Heart left ventricle (tissue), 16 donors: ENCODE results near the gene TENM3. TPM values are rescaled to one million over a fixed set of nuclear protein-coding genes. Genes with fewer than 3 reads are reported as not detected.
A peak's percentile ranks its signal among the peaks of the same experiment; 100 is the strongest.

Source experiments
- ATAC-seq, 4 donors: fragments of 200-7000 bp; cut with Tn5 transposase; one replicate each; pipeline ENCODE4 v1.9.1; 2020 to 2022; ENCODE audit warnings: moderate library complexity in 4 of 4, mild to moderate bottlenecking in 3 of 4, moderate number of reproducible peaks in 1 of 4
- DNase-seq, 5 donors: peaks; one replicate each; pipeline ENCODE4 v3.0.0-alpha.2; 2020
- H3K27ac ChIP-seq, 12 donors: fragments of 200-600 bp; sonication (generic) in 4 of 12; one replicate each; pipeline versions ENCODE4 v1.5.0 to v1.8.0; 2016 to 2022; ENCODE audit warnings: mild to moderate bottlenecking in 2 of 12
- H3K27me3 ChIP-seq, 9 donors: fragments of 200-600 bp; sonication (generic) in 2 of 9; one replicate each; pipeline versions ENCODE4 v1.5.1 to v1.8.0; 2016 to 2022; ENCODE audit warnings: mild to moderate bottlenecking in 3 of 9
- H3K36me3 ChIP-seq, 9 donors: fragments of 200-600 bp; sonication (generic) in 2 of 9; one replicate each; pipeline versions ENCODE4 v1.5.0 to v1.8.0; 2018 to 2022; ENCODE audit warnings: mild to moderate bottlenecking in 2 of 9
- H3K4me1 ChIP-seq, 12 donors: fragments of 200-600 bp; sonication (generic) in 4 of 12; one replicate each; pipeline versions ENCODE4 v1.5.0 to v1.8.0; 2016 to 2022; ENCODE audit warnings: mild to moderate bottlenecking in 3 of 12
- H3K4me3 ChIP-seq, 12 donors: fragments of 200-600 bp; sonication (generic) in 4 of 12; one replicate each; pipeline versions ENCODE4 v1.5.0 to v1.8.0; 2017 to 2022; ENCODE audit warnings: mild to moderate bottlenecking in 9 of 12, moderate library complexity in 4 of 12
- H3K9me3 ChIP-seq, 12 donors: fragments of 200-600 bp; sonication (generic) in 4 of 12; one replicate each; pipeline versions ENCODE4 v1.5.0 to v1.8.0; 2016 to 2022; ENCODE audit warnings: mild to moderate bottlenecking in 1 of 12
- CTCF ChIP-seq, 12 donors: fragments of 200-600 bp; sonication (generic) in 4 of 12; IDR thresholded peaks; one replicate each; pipeline versions ENCODE4 v1.5.0 to v1.8.0; 2018 to 2022; ENCODE audit warnings: antibody characterized with exemption in 12 of 12, mild to moderate bottlenecking in 5 of 12
- POLR2A ChIP-seq, 2 donors: fragments of 450-650 bp; IDR thresholded peaks; one replicate each; pipeline ENCODE4 v1.6.1; 2017; ENCODE audit warnings: antibody characterized with exemption in 2 of 2, mild to moderate bottlenecking in 2 of 2, moderate library complexity in 2 of 2
- WGBS, 4 donors: extraction: QIAGEN DNeasy Blood & Tissue Kit in 2 of 4; methylation state at CpG; one replicate each; pipeline versions ENCODE4 v1.1.5 to v1.1.7; 2013 to 2018; 5-methylcytosine and 5-hydroxymethylcytosine counted together
- intact Hi-C, 10 donors: fragments of 100-400 bp; cut with DNase I; formaldehyde crosslinking; loops; one replicate each; pipeline versions ENCODE4 v1.11.1 to v1.14.2; 2022
- polyA plus RNA-seq, 2 donors: library from polyadenylated mRNA; stranded (reverse); fragments of 200-250 nt; gene quantifications; one replicate each; pipeline ENCODE4 v1.2.3, GENCODE V29; 2013
- total RNA-seq, 9 donors: library from RNA; depleted of rRNA in 2 of 9; stranded (reverse); fragments of >200 nt in 2 of 9; fragmentation: NEBNext Ultra II Directional in 3 of 9; extraction: Animal tissue kit (Norgen Biotek cat#: 25700) in 3 of 9; gene quantifications; one replicate each; pipeline versions ENCODE4 v1.1.0 to v1.2.4, GENCODE V29; 2016 to 2023
- donor health status: ischemic (EF 13 %, LVEDD 7.1; RV severe dilation, severe dysfunction).
- donor health status: healthy with polysubstance abuse.
- donor health status: DM: no; HTN: yes; CAD: no.
- donor health status: DM: no; HTN: no; CAD: no.
- donor health status: ischemic (EF 25% LVEDD 6.9; RV normal size, moderate dysfunction).
- donor health status: ischemic (EF 25% LVEDD 5.7; RV mildly dilated, moderate dysfunction).
- donor health status: healthy.
- donor health status: DM: yes; HTN: yes; CAD: no.
- donor health status: ischemic (EF 35%, LVEDD 5.7; RV mildly dilated, moderate dysfunction).
- donor health status: nonischemic (EF 11% LVEDD 7.7; RV severe dilation, severe dysfunction).
- donor health status: DM: yes; HTN: yes; CAD: no.
- donor health status: PGD.
- donor health status: ischemic (EF 29% LVEDD 5.4; RV normal size, mild dysfunction).
- donor health status: nonischemic (EF 23%, LVEDD 6.1; RV moderate dilation, normal function).

Gene TENM3
- total and polyA plus RNA-seq, 11 donors: 0.19 to 10.3 (median 2.5) TPM

GRCh38 chr4:182748949-182749348 is 505.7 kb downstream of the TENM3 start:
- H3K4me3 ChIP-seq: no peak overlapping the region
- ATAC-seq (no peak), DNase-seq (no peak)
- intact Hi-C loops: loop anchor here in 2 of 10 donors (5.0 to 10.0 kb wide), 2 partner anchors 54 to 107 kb away; no protein-coding TSS in a partner anchor
- peak overlapping the region in 1 of 12 donors; percentile 39 for H3K27ac ChIP-seq
- peaks cover 0 to 13% (median 1%) of the 10 kb centered on the region in 12 donors for H3K4me1 ChIP-seq
- H3K9me3 ChIP-seq: peaks cover 0 to 11% (median 0%) of the 10 kb centered on the region in 12 donors
- H3K27me3 ChIP-seq: no peaks in the 10 kb centered on the region
- TF ChIP-seq POLR2A (IDR thresholded peaks at IDR 0.05) (no peak), CTCF (IDR thresholded peaks at IDR 0.05) (no peak)
- 46 to 65% (median 57%) methylated on average over 2 of the region's 2 CpGs for WGBS, 4 donors
- H3K36me3 ChIP-seq: no peaks in the 10 kb centered on the region

GRCh38 chr4:182749667-182750167 is 506.5 kb downstream of the TENM3 start:
- H3K9me3 ChIP-seq: peaks cover 0 to 11% (median 0%) of the 10 kb centered on the region in 12 donors
- TF ChIP-seq POLR2A (IDR thresholded peaks at IDR 0.05): no peak
- H3K4me1 ChIP-seq: peaks cover 0 to 13% (median 1%) of the 10 kb centered on the region in 12 donors
- ATAC-seq (no peak), DNase-seq (no peak)
- H3K36me3 ChIP-seq: peaks cover 0 to 3% (median 0%) of the 10 kb centered on the region in 9 donors
- no peak overlapping the region for H3K27ac ChIP-seq
- intact Hi-C loops: loop anchor here in 2 of 10 donors (5.0 to 10.0 kb wide), 2 partner anchors 55 to 107 kb away; no protein-coding TSS in a partner anchor
- H3K4me3 ChIP-seq: no peak overlapping the region
- WGBS, 4 donors: 90 to 100% (median 94%) methylated on average over 1 of the region's 1 CpG
- H3K27me3 ChIP-seq: no peaks in the 10 kb centered on the region

- Histone ChIP-seq H3K27me3 (no peaks in the 10 kb centered on the region), H3K9me3 (peaks cover 0 to under 1% (median 0%) of the 10 kb centered on the region in 12 donors), H3K36me3 (peaks cover 0 to 3% (median 0%) of the 10 kb centered on the region in 9 donors), H3K4me1 (peaks cover 0 to 13% (median 1%) of the 10 kb centered on the region in 12 donors), H3K27ac (no peak overlapping the region), H3K4me3 (no peak overlapping the region)
- 78 to 90% (median 85%) methylated on average over 2 of the region's 2 CpGs for WGBS, 4 donors
- intact Hi-C loops: no loop called here
- TF ChIP-seq CTCF (IDR thresholded peaks at IDR 0.05) (no peak), POLR2A (IDR thresholded peaks at IDR 0.05) (no peak)
- DNase-seq: no peak
- no peak for ATAC-seq
Measured at GRCh38 chr4:182752158-182752910, 509.1 kb downstream of the TENM3 start.

- intact Hi-C loops: no loop called here
- peak in 2 of 4 donors; percentile 30 to 77 for ATAC-seq
Measured at GRCh38 chr4:182754895-182755294, 511.7 kb downstream of the TENM3 start.

More at GRCh38 chr4:182754895-182755294, 511.7 kb downstream of the TENM3 start:
- peaks cover 0 to 3% (median 0%) of the 10 kb centered on the region in 9 donors for H3K36me3 ChIP-seq
- no peak overlapping the region for H3K27ac ChIP-seq
- TF ChIP-seq POLR2A (IDR thresholded peaks at IDR 0.05): no peak
- TF ChIP-seq CTCF (IDR thresholded peaks at IDR 0.05): no peak
- no peaks in the 10 kb centered on the region for H3K4me1 ChIP-seq
- 54 to 70% (median 59%) methylated on average over 5 of the region's 5 CpGs for WGBS, 4 donors
- no peaks in the 10 kb centered on the region for H3K27me3 ChIP-seq
- no peak overlapping the region for H3K4me3 ChIP-seq
- H3K9me3 ChIP-seq: peaks cover 0 to 9% (median 0%) of the 10 kb centered on the region in 12 donors
- no peak for DNase-seq
